Activated naive CD8-positive, alpha-beta T cell treated with anti-CD3 and anti-CD28 coated beads, Interleukin-2, amount 10 ng/mL, durations not matched to agents 7 days and 5 days (primary cell): Measurements from ENCODE around the gene TOX2. TPM values are rescaled to one million over a fixed set of nuclear protein-coding genes. Genes with fewer than 3 reads are reported as not detected.

Experiments
- ATAC-seq: fragments of 150-1000 bp; cut with Tn5 transposase; one replicate; pipeline ENCODE4 v1.10.0; 2021; ENCODE audit warnings: low read depth, moderate library complexity
- POLR2A ChIA-PET: fragments of 350-600 bp; sonication (Branson Sonifier 250); formaldehyde crosslinking; loops from one replicate; lab custom pipeline; 2021; ENCODE audit warnings: antibody characterized with exemption; lab: Charles Lee
- DNase-seq: peaks from one replicate; pipeline ENCODE4 v3.0.0; 2021
- H3K27ac Mint-ChIP-seq: one replicate; pipeline ENCODE4 v1.8.0; 2022; ENCODE audit warnings: mild to moderate bottlenecking, mixed read lengths
- H3K27me3 Mint-ChIP-seq: one replicate; pipeline ENCODE4 v1.8.0; 2022; ENCODE audit warnings: mild to moderate bottlenecking, moderate library complexity, mixed read lengths
- H3K36me3 Mint-ChIP-seq: one replicate; pipeline ENCODE4 v1.8.0; 2021; ENCODE audit warnings: mild to moderate bottlenecking, mixed read lengths
- H3K4me1 Mint-ChIP-seq: one replicate; pipeline ENCODE4 v1.8.0; 2021; ENCODE audit warnings: mixed read lengths
- H3K4me3 Mint-ChIP-seq: one replicate; pipeline ENCODE4 v1.8.0; 2022; ENCODE audit warnings: mild to moderate bottlenecking, moderate library complexity, mixed read lengths
- H3K9me3 Mint-ChIP-seq: one replicate; pipeline ENCODE4 v1.8.0; 2021; ENCODE audit warnings: mixed read lengths
- total RNA-seq, 2 experiments: library from RNA; stranded (reverse); gene quantifications; one replicate each; pipeline ENCODE4 v1.2.3, GENCODE V29; 2021

TOX2 gene
- total RNA-seq, 2 experiments from 2014 or later = 0.26 to 0.44 TPM

GRCh38 chr20:43984587-43984986, 69.9 kb downstream of the TOX2 start:
- Mint-ChIP-seq H3K27ac (no peak overlapping the region), H3K36me3 (peaks cover 4% of the 10 kb centered on the region), H3K9me3 (peaks cover 3% of the 10 kb centered on the region), H3K4me1 (peaks cover 12% of the 10 kb centered on the region), H3K27me3 (peaks cover 23% of the 10 kb centered on the region), H3K4me3 (no peak overlapping the region)
- DNase-seq (no peak), ATAC-seq (no peak)
- POLR2A ChIA-PET = no interaction called here

GRCh38 chr20:43985121-43985520, 70.5 kb downstream of the TOX2 start:
- Mint-ChIP-seq H3K36me3 (peaks cover 8% of the 10 kb centered on the region), H3K27ac (no peak overlapping the region), H3K4me1 (peaks cover 12% of the 10 kb centered on the region), H3K9me3 (peaks cover 7% of the 10 kb centered on the region), H3K4me3 (no peak overlapping the region), H3K27me3 (peaks cover 19% of the 10 kb centered on the region)
- ATAC-seq (no peak), DNase-seq (no peak)
- POLR2A ChIA-PET = no interaction called here

- ATAC-seq (no peak), DNase-seq (no peak)
- Mint-ChIP-seq H3K4me1 (peaks cover 12% of the 10 kb centered on the region), H3K27ac (no peak overlapping the region), H3K4me3 (no peak overlapping the region), H3K36me3 (peaks cover 8% of the 10 kb centered on the region), H3K27me3 (peaks cover 17% of the 10 kb centered on the region), H3K9me3 (peaks cover 7% of the 10 kb centered on the region)
- POLR2A ChIA-PET = no interaction called here
These were observed 71.1 kb downstream of the TOX2 start for GRCh38 chr20:43985608-43986316.

GRCh38 chr20:43987018-43987417, 72.4 kb downstream of the TOX2 start:
- H3K4me3 Mint-ChIP-seq = no peak overlapping the region
- H3K9me3 Mint-ChIP-seq = peaks cover 7% of the 10 kb centered on the region
- POLR2A ChIA-PET = interaction anchor here (1.0 kb wide), 1 partner anchor 10 kb away, joined by 3 read pairs; no protein-coding TSS in a partner anchor
- ATAC-seq (no peak), DNase-seq (no peak)
- H3K27ac Mint-ChIP-seq = no peak overlapping the region
- peaks cover 11% of the 10 kb centered on the region for H3K27me3 Mint-ChIP-seq
- H3K4me1 Mint-ChIP-seq = peaks cover 8% of the 10 kb centered on the region
- H3K36me3 Mint-ChIP-seq = peaks cover 8% of the 10 kb centered on the region

GRCh38 chr20:43987531-43987930, 72.9 kb downstream of the TOX2 start:
- H3K36me3 Mint-ChIP-seq = peaks cover 8% of the 10 kb centered on the region
- no peak for DNase-seq
- POLR2A ChIA-PET = interaction anchor here (1.0 kb wide), 1 partner anchor 9 kb away, joined by 3 read pairs; no protein-coding TSS in a partner anchor

DNA sequence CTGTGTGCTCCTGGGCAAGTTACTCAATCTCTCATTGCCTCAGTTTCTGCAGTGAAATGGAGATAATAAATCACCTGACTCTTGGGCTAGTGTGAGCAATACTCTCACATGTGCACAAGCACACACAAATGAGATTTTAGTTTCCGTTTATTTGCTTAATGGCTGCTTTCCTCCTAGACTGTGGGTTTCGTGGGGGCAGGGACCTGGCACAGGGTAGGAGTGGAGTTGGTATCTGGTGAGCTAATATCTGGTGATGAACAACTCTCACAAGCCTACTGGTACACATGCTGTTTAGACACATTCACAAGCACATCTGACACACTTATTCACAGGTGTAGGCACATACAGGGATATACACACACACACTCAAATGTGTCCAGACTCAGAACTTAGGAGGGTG, 73.8 kb downstream of the TOX2 start:
- Mint-ChIP-seq H3K4me1 (peaks cover 8% of the 10 kb centered on the region), H3K27me3 (peaks cover 2% of the 10 kb centered on the region), H3K27ac (no peak overlapping the region), H3K4me3 (no peak overlapping the region), H3K36me3 (peaks cover 8% of the 10 kb centered on the region), H3K9me3 (peaks cover 7% of the 10 kb centered on the region)
- DNase-seq = no peak
- ATAC-seq = no peak
- POLR2A ChIA-PET = no interaction called here

More at GRCh38 chr20:43987531-43987930, 72.9 kb downstream of the TOX2 start:
- no peak overlapping the region for H3K27ac Mint-ChIP-seq
- peaks cover 7% of the 10 kb centered on the region for H3K9me3 Mint-ChIP-seq
- no peak overlapping the region for H3K4me3 Mint-ChIP-seq
- no peak for ATAC-seq
- H3K4me1 Mint-ChIP-seq = peaks cover 8% of the 10 kb centered on the region
- H3K27me3 Mint-ChIP-seq = peaks cover 6% of the 10 kb centered on the region

DNA sequence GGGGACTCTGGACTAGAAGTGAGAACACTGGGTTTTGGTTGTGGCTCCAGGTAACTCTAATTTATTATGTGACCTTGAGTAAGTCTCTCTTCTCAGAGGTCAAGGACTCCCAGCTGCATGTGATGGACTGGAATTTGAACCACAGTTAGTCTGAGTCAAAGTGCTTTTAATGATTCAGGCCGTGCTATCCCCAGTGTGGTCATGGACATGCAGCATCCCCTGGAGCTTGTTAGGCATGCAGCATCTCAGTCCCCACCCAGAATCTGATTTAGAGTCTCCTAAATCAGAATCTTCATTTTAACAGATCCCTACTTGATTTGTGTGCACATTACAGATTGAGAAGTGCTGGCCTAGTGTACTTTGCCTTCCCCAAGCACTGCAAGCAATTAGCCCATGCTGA, 74.2 kb downstream of the TOX2 start:
- peaks cover 4% of the 10 kb centered on the region for H3K27me3 Mint-ChIP-seq
- H3K36me3 Mint-ChIP-seq = peaks cover 8% of the 10 kb centered on the region
- H3K27ac Mint-ChIP-seq = no peak overlapping the region
- no peak for ATAC-seq
- peaks cover 8% of the 10 kb centered on the region for H3K4me1 Mint-ChIP-seq
- H3K9me3 Mint-ChIP-seq = peaks cover 7% of the 10 kb centered on the region
- H3K4me3 Mint-ChIP-seq = no peak overlapping the region
- POLR2A ChIA-PET = no interaction called here
- DNase-seq = no peak

- Mint-ChIP-seq H3K4me1 (peaks cover 6% of the 10 kb centered on the region), H3K27ac (no peak overlapping the region), H3K27me3 (peaks cover 11% of the 10 kb centered on the region), H3K9me3 (peaks cover 11% of the 10 kb centered on the region), H3K36me3 (peaks cover 9% of the 10 kb centered on the region), H3K4me3 (no peak overlapping the region)
- ATAC-seq = no peak
- no peak for DNase-seq
- POLR2A ChIA-PET = no interaction called here
These were observed 76.6 kb downstream of the TOX2 start for GRCh38 chr20:43991261-43991660.

DNA sequence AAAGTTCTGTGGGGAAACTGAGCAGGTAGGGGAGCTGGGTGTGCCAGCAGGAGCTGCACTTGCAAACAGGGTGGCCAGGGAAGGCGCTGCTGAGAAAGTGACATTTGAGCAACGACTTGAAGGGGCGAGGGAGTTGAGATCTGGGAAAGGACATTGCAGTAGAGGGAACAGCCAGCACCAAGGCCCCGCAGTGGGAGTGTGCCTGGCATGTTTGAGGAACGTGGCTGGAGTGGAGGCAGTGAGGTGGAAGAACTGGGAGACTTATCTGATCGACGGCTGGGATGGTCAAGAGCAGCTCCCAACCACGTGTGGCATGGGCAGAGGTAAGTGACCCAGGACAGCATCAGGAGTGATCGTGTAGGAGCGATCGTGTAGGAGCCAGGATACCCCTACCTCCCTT, 77.3 kb downstream of the TOX2 start:
- Mint-ChIP-seq H3K27me3 (peaks cover 16% of the 10 kb centered on the region), H3K9me3 (peaks cover 10% of the 10 kb centered on the region), H3K36me3 (peaks cover 12% of the 10 kb centered on the region), H3K4me1 (peaks cover 9% of the 10 kb centered on the region), H3K4me3 (no peak overlapping the region), H3K27ac (no peak overlapping the region)
- DNase-seq = no peak
- no peak for ATAC-seq
- POLR2A ChIA-PET = no interaction called here

GRCh38 chr20:43992885-43993284, 78.2 kb downstream of the TOX2 start:
- ATAC-seq (no peak), DNase-seq (no peak)
- Mint-ChIP-seq H3K4me1 (peaks cover 10% of the 10 kb centered on the region), H3K27ac (no peak overlapping the region), H3K36me3 (peaks cover 14% of the 10 kb centered on the region), H3K27me3 (peaks cover 21% of the 10 kb centered on the region), H3K9me3 (peaks cover 14% of the 10 kb centered on the region), H3K4me3 (no peak overlapping the region)
- POLR2A ChIA-PET = no interaction called here

DNA sequence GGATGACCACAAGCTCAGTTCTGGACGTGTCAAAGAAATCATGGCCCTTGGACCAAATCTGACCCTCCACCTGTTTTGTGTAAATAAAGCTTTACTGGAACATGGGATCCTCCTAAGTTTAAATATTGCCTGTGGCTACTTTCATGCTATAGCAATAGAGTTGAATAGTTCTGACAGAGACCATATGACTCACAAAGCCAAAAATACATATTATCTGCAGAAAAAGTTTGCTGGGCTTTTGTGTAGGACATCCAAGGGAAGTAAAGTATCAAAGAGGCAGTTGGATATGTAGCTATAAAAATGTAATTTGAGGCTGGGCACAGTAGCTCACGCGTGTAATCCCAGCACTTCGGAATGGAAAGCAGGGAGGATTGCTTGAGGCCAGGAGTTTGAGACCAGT, 78.9 kb downstream of the TOX2 start:
- no peak for DNase-seq
- peaks cover 14% of the 10 kb centered on the region for H3K36me3 Mint-ChIP-seq
- H3K27ac Mint-ChIP-seq = no peak overlapping the region
- H3K27me3 Mint-ChIP-seq = peaks cover 22% of the 10 kb centered on the region
- H3K4me3 Mint-ChIP-seq = no peak overlapping the region
- POLR2A ChIA-PET = no interaction called here
- ATAC-seq = no peak
- H3K9me3 Mint-ChIP-seq = peaks cover 14% of the 10 kb centered on the region
- peaks cover 5% of the 10 kb centered on the region for H3K4me1 Mint-ChIP-seq

GRCh38 chr20:43994486-43995100, 79.9 kb downstream of the TOX2 start:
- Mint-ChIP-seq H3K27me3 (peaks cover 22% of the 10 kb centered on the region), H3K27ac (no peak overlapping the region), H3K4me3 (no peak overlapping the region), H3K36me3 (peaks cover 10% of the 10 kb centered on the region), H3K9me3 (peaks cover 13% of the 10 kb centered on the region), H3K4me1 (peaks cover 4% of the 10 kb centered on the region)
- POLR2A ChIA-PET = no interaction called here
- ATAC-seq (no peak), DNase-seq (no peak)

- DNase-seq (no peak), ATAC-seq (no peak)
- POLR2A ChIA-PET = no interaction called here
- H3K36me3 Mint-ChIP-seq = peaks cover 6% of the 10 kb centered on the region
- H3K9me3 Mint-ChIP-seq = peaks cover 13% of the 10 kb centered on the region
- peaks cover 29% of the 10 kb centered on the region for H3K27me3 Mint-ChIP-seq
- H3K27ac Mint-ChIP-seq = no peak overlapping the region
- peaks cover 4% of the 10 kb centered on the region for H3K4me1 Mint-ChIP-seq
- no peak overlapping the region for H3K4me3 Mint-ChIP-seq
These were observed 81.0 kb downstream of the TOX2 start for GRCh38 chr20:43995645-43996044.
